Neural progenitor cell (in vitro differentiated cells): ENCODE measurements around the gene SHC2. TPM values are rescaled to one million over a fixed set of nuclear protein-coding genes. Genes with fewer than 3 reads are reported as not detected.
"Not testable (repeated sequence)": the region's sequence is repeated elsewhere in the genome, so short reads cannot be mapped to it uniquely, and the experiment has no call there.

Experiments used
- DNase-seq: peaks from one replicate; pipeline ENCODE4 v3.0.0-alpha.2; 2016; ENCODE audit warnings: low spot score
- H2AFZ ChIP-seq: fragments of 200-600 bp; sonication (generic); replicated peaks from 2 replicates; pipeline ENCODE4 v1.6.1; 2016; ENCODE audit warnings: antibody characterized with exemption
- H3F3A ChIP-seq: fragments of 200-600 bp; sonication (generic); 2 replicates; pipeline ENCODE4 v1.6.1; 2016; ENCODE audit warnings: antibody characterized with exemption, low read depth
- H3K27ac ChIP-seq: fragments of 200-600 bp; sonication (generic); 2 replicates; pipeline ENCODE4 v1.5.1; 2016; ENCODE audit warnings: mild to moderate bottlenecking
- H3K27me3 ChIP-seq: fragments of 200-600 bp; sonication (generic); 2 replicates; pipeline ENCODE4 v1.6.1; 2016; ENCODE audit warnings: mild to moderate bottlenecking, moderate library complexity
- H3K36me3 ChIP-seq: fragments of 200-600 bp; sonication (generic); 2 replicates; pipeline ENCODE4 v1.5.1; 2016
- H3K4me1 ChIP-seq: fragments of 200-600 bp; sonication (generic); 2 replicates; pipeline ENCODE4 v1.6.1; 2016; ENCODE audit warnings: mixed run types
- H3K4me2 ChIP-seq: fragments of 200-600 bp; sonication (generic); 2 replicates; pipeline ENCODE4 v1.6.1; 2016
- H3K4me3 ChIP-seq: fragments of 200-600 bp; sonication (generic); 2 replicates; pipeline ENCODE4 v1.5.1; 2016
- H3K79me2 ChIP-seq: fragments of 200-600 bp; sonication (generic); 2 replicates; pipeline ENCODE4 v1.6.1; 2016; ENCODE audit warnings: low read depth
- H3K9ac ChIP-seq: fragments of 200-600 bp; sonication (generic); 2 replicates; pipeline ENCODE4 v1.6.1; 2016
- H3K9me3 ChIP-seq: fragments of 200-600 bp; sonication (generic); 2 replicates; pipeline ENCODE4 v1.5.1; 2016; ENCODE audit warnings: low read depth
- H4K20me1 ChIP-seq: fragments of 200-600 bp; sonication (generic); 2 replicates; pipeline ENCODE4 v1.6.1; 2016; ENCODE audit warnings: low read depth
- H3K27ac Mint-ChIP-seq: 3 replicates; pipeline ENCODE4 v1.8.0; 2021; ENCODE audit warnings: mixed read lengths
- H3K27me3 Mint-ChIP-seq: 2 replicates; pipeline ENCODE4 v1.8.0; 2022; ENCODE audit warnings: low read depth, mild to moderate bottlenecking, inconsistent platforms, moderate library complexity, mixed read lengths; ENCODE audit not compliant: insufficient read depth
- H3K36me3 Mint-ChIP-seq: 3 replicates; pipeline ENCODE4 v1.8.0; 2021; ENCODE audit warnings: mixed read lengths
- H3K4me1 Mint-ChIP-seq: 3 replicates; pipeline ENCODE4 v1.8.0; 2021; ENCODE audit warnings: mixed read lengths
- H3K4me3 Mint-ChIP-seq: 3 replicates; pipeline ENCODE4 v1.8.0; 2021; ENCODE audit warnings: mild to moderate bottlenecking, moderate library complexity, mixed read lengths
- H3K9me3 Mint-ChIP-seq: 3 replicates; pipeline ENCODE4 v1.8.0; 2020; ENCODE audit warnings: mixed read lengths
- EZH2 ChIP-seq: fragments of 200-600 bp; sonication (generic); IDR thresholded peaks from 2 replicates; pipeline ENCODE4 v1.6.1; 2017; ENCODE audit warnings: antibody characterized with exemption, mild to moderate bottlenecking, moderate library complexity
- EZH2phosphoT487 ChIP-seq: fragments of 200-600 bp; sonication (generic); IDR thresholded peaks from 2 replicates; pipeline ENCODE4 v1.6.1; 2017; ENCODE audit warnings: antibody characterized with exemption
- total RNA-seq: library from RNA; depleted of rRNA; stranded (reverse); fragments of >200 nt; gene quantifications from 2 replicates; pipeline ENCODE4 v1.2.3, GENCODE V29; 2015; ENCODE audit warnings: low replicate concordance
- TF ChIP-seq, protein P1 (sequence below): fragments of 200-600 bp; sonication (generic); IDR thresholded peaks from 2 replicates; pipeline ENCODE4 v1.5.1; 2017; ENCODE audit warnings: antibody characterized with exemption, mild to moderate bottlenecking

The SHC2 gene
- total RNA-seq, 1 donor from 2014 or later: 3.2 TPM

DNA sequence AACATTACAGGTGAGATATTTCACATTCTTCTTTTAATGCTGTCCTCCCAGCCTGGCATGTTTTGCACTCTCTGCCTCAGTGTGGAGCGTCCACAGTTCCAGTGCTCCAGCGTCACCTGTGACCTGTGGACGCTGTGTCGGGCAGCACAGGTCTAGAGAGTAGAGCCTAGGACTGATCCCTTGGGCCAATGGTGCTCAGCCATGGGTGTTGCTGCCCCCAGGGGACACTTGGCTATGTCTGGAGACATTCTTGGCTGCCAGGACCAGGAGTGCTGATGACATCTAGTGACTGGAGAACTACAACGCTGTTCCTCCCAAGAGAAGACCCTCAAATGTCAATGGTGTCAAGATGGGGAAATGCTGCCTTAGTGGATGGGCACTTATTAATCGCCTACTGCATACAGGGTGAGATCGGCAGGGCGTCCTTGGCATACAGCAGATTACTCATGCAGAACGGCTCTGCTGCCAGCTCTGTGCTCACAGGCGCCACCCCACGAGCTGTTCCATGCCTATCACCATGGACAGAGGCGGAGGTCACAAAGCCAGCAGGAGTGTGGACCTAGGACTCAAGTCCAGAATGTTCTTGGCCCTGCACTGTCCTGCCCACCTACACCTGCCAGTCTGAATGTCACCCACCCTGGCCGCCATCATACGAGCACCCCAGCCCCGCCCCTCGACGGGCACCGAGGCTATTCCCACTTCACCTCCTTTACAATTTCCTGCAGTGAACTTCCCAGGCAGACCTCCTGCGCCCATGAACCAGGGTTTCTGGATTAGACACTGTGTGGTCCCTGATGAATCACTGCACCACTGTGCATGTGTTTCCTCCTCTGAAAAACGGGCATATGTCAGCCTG lies 21.6 kb upstream of the SHC2 start:
- Histone ChIP-seq H3K9me3 (no peaks in the 10 kb centered on the region), H4K20me1 (no peaks in the 10 kb centered on the region), H3K4me2 (no peak overlapping the region), H3K4me1 (peaks cover 15% of the 10 kb centered on the region), H3K4me3 (no peak overlapping the region), H3F3A (peaks cover 36% of the 10 kb centered on the region), H3K27ac (no peak overlapping the region), H2AFZ (no peak overlapping the region), H3K36me3 (no peaks in the 10 kb centered on the region), H3K27me3 (peaks cover 12% of the 10 kb centered on the region), H3K79me2 (no peaks in the 10 kb centered on the region), H3K9ac (no peak overlapping the region)
- H3K27ac Mint-ChIP-seq: peak overlapping the region; percentile 37
- H3K9me3 Mint-ChIP-seq: peaks cover 22% of the 10 kb centered on the region
- peaks cover 40% of the 10 kb centered on the region for H3K4me1 Mint-ChIP-seq
- H3K27me3 Mint-ChIP-seq: peaks cover 39% of the 10 kb centered on the region
- H3K4me3 Mint-ChIP-seq: peak overlapping the region; percentile 66
- H3K36me3 Mint-ChIP-seq: peaks cover 4% of the 10 kb centered on the region
- TF ChIP-seq, protein P1, sequence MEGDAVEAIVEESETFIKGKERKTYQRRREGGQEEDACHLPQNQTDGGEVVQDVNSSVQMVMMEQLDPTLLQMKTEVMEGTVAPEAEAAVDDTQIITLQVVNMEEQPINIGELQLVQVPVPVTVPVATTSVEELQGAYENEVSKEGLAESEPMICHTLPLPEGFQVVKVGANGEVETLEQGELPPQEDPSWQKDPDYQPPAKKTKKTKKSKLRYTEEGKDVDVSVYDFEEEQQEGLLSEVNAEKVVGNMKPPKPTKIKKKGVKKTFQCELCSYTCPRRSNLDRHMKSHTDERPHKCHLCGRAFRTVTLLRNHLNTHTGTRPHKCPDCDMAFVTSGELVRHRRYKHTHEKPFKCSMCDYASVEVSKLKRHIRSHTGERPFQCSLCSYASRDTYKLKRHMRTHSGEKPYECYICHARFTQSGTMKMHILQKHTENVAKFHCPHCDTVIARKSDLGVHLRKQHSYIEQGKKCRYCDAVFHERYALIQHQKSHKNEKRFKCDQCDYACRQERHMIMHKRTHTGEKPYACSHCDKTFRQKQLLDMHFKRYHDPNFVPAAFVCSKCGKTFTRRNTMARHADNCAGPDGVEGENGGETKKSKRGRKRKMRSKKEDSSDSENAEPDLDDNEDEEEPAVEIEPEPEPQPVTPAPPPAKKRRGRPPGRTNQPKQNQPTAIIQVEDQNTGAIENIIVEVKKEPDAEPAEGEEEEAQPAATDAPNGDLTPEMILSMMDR: peak; percentile 39
- no peak for TF ChIP-seq EZH2
- DNase-seq: peak; percentile 48

DNA sequence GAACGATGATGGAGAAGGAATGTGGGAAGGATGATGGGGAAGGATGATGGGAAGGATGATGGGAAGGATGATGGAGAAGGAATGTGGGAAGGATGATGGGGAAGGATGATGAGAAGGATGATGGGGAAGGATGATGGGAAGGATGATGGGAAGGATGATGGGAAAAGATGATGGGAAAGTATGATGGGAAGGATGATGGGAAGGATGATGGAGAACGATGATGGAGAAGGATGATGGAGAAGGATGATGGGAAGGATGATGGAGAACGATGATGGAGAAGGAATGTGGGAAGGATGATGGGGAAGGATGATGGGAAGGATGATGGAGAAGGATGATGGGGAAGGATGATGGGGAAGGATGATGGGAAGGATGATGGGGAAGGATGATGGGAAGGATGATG lies 20.3 kb upstream of the SHC2 start:
- Histone ChIP-seq H3K4me1 (peaks cover 11% of the 10 kb centered on the region), H3F3A (peaks cover 23% of the 10 kb centered on the region), H3K27me3 (peaks cover 12% of the 10 kb centered on the region)
- H3K9me3 Mint-ChIP-seq: peaks cover 22% of the 10 kb centered on the region
- H2AFZ ChIP-seq, H3K79me2 ChIP-seq, H4K20me1 ChIP-seq, DNase-seq, H3K9me3 ChIP-seq, H3K4me2 ChIP-seq, H3K36me3 Mint-ChIP-seq, H3K27ac ChIP-seq, H3K9ac ChIP-seq, H3K36me3 ChIP-seq, H3K4me3 ChIP-seq: not testable (repeated sequence)
- peak overlapping the region; percentile 26 for H3K27ac Mint-ChIP-seq
- peaks cover 36% of the 10 kb centered on the region for H3K4me1 Mint-ChIP-seq
- peaks cover 34% of the 10 kb centered on the region for H3K27me3 Mint-ChIP-seq
- peak overlapping the region; percentile 44 for H3K4me3 Mint-ChIP-seq

DNA sequence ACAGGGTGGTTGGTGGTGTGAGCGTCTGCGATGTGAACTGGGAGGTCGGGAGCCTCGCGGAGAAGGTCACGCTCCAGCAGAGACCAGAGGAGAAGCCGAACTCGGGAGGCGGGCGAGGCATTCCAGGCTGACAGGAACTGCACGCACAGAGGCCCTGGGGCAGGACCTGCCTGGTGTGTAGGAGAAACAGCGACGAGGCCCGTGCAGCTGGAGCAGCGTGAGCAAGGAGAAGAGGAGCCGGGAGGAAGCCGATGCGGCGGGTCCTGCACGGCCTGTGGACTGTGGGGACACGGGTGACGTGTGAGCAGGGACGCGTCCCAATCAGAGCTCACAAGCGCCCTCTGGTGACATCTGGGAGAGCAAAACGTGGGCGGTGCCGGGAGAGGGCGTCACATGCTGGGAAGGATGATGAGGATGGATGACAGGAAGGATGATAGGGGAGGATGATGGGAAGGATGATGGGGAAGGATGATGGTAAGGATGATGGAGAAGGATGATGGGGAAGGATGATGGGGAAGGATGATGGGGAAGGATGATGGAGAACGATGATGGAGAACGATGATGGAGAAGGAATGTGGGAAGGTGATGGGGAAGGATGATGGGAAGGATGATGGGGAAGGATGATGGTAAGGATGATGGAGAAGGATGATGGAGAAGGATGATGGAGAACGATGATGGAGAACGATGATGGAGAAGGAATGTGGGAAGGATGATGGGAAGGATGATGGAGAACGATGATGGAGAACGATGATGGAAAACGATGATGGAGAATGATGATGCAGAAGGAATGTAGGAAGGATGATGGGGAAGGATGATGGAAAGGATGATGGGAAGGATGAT lies 19.4 kb upstream of the SHC2 start:
- Histone ChIP-seq H3K4me3 (no peak overlapping the region), H3K79me2 (no peaks in the 10 kb centered on the region), H3K9me3 (no peaks in the 10 kb centered on the region), H2AFZ (peak overlapping the region; percentile 70), H3K36me3 (no peaks in the 10 kb centered on the region), H3F3A (peaks cover 15% of the 10 kb centered on the region), H3K27ac (no peak overlapping the region), H3K27me3 (peaks cover 8% of the 10 kb centered on the region), H3K4me1 (peaks cover 2% of the 10 kb centered on the region), H3K9ac (no peak overlapping the region), H3K4me2 (no peak overlapping the region), H4K20me1 (no peaks in the 10 kb centered on the region)
- Mint-ChIP-seq H3K9me3 (peaks cover 22% of the 10 kb centered on the region), H3K27ac (peak overlapping the region; percentile 77), H3K4me3 (peak overlapping the region; percentile 74), H3K4me1 (peaks cover 27% of the 10 kb centered on the region), H3K27me3 (peaks cover 34% of the 10 kb centered on the region), H3K36me3 (peaks cover 4% of the 10 kb centered on the region)
- TF ChIP-seq EZH2phosphoT487: no peak
- TF ChIP-seq, protein P1: peak; percentile 63
- peak; percentile 84 for DNase-seq
